ENCODE measurements around the gene NGEF.

Gene NGEF

DNA sequence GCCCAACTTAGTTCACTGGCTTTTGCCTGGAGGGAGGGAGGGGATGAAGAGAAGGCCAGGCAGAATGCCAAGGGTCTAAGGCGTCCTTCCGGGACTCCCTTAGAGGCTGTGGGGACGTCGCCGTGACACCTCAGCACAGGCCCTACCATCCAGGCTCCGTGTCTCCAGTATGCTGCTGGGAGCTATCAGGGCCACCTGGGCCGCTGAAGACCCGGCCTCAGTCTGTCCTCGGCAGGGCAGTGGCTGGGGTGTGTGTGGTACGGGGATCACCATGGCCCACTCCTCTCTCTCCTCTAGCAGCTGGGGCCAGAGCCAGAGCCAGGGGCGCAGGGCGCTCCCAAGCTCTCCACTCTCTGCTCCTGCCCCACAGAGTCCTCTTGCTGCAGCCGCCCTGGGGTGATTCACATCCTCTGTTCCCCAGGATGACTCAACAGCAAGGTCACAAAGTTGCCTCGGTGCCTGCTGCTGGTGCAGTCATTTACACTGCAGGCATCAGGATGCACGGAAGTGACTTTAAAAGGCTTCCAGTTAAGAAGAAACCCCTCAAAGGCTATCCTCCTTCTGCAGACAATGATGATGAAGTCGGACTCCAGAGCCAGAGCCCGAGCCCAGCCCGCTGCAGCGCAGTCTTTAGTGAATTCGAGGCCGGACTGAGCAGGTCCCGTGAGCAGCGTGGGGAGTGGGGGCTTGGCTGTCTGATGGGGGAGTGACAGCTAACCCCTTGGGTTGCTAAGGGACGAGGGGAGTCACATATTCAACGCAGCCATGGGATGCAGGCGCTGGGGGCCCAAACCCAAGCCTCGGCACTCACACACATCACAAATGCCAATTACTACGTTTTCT lies 111.1 kb downstream of the NGEF start:
- peak; percentile 82 for DNase-seq (ENCODE audit: extremely low read depth, low read depth)
- TF ChIP-seq, protein P1, sequence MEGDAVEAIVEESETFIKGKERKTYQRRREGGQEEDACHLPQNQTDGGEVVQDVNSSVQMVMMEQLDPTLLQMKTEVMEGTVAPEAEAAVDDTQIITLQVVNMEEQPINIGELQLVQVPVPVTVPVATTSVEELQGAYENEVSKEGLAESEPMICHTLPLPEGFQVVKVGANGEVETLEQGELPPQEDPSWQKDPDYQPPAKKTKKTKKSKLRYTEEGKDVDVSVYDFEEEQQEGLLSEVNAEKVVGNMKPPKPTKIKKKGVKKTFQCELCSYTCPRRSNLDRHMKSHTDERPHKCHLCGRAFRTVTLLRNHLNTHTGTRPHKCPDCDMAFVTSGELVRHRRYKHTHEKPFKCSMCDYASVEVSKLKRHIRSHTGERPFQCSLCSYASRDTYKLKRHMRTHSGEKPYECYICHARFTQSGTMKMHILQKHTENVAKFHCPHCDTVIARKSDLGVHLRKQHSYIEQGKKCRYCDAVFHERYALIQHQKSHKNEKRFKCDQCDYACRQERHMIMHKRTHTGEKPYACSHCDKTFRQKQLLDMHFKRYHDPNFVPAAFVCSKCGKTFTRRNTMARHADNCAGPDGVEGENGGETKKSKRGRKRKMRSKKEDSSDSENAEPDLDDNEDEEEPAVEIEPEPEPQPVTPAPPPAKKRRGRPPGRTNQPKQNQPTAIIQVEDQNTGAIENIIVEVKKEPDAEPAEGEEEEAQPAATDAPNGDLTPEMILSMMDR (IDR thresholded peaks at IDR 0.05; ENCODE audit: low read depth, low read length, missing control alignments) = no peak
- H3K4me3 ChIP-seq (replicated peaks; ENCODE audit: low read depth, low read length) = no peak overlapping the region

DNA sequence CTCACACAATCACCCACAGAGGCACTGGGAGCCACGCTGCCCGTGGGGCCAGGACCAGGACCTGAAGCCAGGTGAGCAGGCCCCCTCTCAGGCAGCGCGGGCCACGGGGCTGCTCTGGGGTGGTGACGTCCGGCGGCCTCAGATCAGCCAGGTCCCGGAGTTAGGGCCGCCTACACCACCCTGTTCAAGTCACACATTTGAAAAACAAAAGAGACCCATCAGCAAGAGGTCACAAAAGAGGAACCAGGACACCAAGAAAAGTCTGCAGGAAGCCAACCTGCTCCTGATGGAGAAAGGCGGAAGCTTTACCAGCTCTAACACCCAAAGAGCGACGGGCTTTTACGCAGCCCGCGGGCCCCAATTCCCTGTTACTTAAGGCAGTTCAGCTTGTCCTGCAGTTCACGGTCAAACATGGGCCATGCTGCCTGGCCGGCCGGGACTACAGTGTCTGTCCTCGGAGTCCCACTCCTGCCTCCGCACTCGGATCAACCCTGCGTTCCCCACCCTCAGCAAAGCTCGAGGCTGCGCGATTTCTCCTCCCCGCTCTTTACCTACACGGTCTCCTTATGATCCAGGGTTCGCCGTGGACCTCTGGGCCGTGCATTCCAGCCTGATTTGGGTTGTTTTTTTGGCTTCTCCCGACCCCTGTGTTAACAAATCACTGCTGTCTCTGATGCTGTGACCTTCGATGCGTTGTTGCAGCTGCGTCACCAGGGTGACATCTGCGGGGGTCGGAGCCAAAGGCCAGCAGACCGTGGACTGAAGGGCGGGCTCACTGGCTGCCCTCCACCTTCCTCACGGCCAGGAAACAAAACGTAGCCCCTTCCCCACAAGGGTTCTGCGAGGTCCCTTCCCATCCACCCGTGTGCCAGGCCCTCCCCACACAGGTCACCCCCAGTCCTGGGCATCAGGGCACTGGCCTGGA lies 112.0 kb downstream of the NGEF start:
- TF ChIP-seq, protein P1 (IDR thresholded peaks at IDR 0.05; ENCODE audit: low read depth, low read length, missing control alignments) = no peak
- H3K4me3 ChIP-seq (replicated peaks; ENCODE audit: low read depth, low read length) = no peak overlapping the region
- DNase-seq (ENCODE audit: extremely low read depth, low read depth) = no peak

- TF ChIP-seq, protein P1 (IDR thresholded peaks at IDR 0.05; ENCODE audit: low read depth, low read length, missing control alignments) = no peak
- H3K4me3 ChIP-seq (replicated peaks; ENCODE audit: low read depth, low read length) = no peak overlapping the region
- no peak for DNase-seq (ENCODE audit: extremely low read depth, low read depth)
Observed at GRCh38 chr2:232898592-232899543, 114.2 kb downstream of the NGEF start.

- no peak for DNase-seq (ENCODE audit: extremely low read depth, low read depth)
- TF ChIP-seq, protein P1 (IDR thresholded peaks at IDR 0.05; ENCODE audit: low read depth, low read length, missing control alignments) = no peak
- H3K4me3 ChIP-seq (replicated peaks; ENCODE audit: low read depth, low read length) = no peak overlapping the region
Observed at GRCh38 chr2:232897598-232898408, 115.3 kb downstream of the NGEF start.

DNA sequence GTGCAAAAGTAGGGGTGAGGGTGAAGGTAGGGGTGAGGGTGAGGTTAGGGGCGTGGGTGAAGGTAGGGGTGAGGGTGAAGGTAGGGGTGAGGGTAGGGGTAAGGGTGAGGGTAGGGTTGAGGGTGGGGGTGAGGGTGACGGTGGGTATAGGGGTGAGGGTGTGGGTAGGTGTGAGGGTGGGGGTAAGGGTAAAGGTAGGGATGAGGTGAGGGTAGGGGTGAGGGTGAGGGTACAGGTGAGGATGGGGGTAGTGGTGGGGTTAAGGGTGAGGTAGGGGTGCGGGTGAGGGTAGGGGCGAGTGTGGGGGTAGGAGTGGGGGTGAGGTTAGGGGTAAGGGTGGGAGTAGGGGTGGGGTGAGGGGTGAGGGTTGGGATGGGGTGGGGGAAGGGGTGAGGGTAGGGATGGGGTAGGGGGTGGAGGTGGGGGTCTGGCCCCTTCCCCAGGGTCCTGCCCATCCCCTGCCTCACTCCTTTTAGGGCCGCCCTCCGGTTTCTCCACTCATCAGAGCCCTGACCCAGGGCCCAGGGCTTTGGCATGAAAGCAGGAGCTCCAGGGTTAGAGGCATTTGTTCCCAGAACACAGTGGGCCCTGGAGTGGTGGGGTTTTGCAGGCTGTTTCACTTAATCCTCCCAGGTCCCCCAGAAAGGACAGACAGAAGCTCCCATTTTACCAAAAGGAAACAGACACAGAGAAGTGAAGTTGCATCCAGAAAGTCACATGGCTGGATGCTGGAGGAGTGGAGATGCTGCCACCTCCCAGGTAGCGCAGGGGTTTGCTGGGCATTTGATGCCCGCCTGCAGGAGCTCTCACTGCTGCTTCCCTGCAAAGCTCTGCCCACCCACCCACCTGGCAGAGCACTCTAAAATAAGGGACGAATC lies 116.1 kb downstream of the NGEF start:
- no peak overlapping the region for H3K4me3 ChIP-seq (replicated peaks; ENCODE audit: low read depth, low read length)
- DNase-seq (ENCODE audit: extremely low read depth, low read depth) = no peak
- TF ChIP-seq, protein P1 (IDR thresholded peaks at IDR 0.05; ENCODE audit: low read depth, low read length, missing control alignments) = no peak
